Mucosa of stomach (tissue), 1 donor: Measurements from ENCODE around the gene SURF1.
A peak's percentile ranks its signal among the peaks of the same experiment; 100 is the strongest.

Source experiments
- H3K27me3 ChIP-seq: one replicate; pipeline ENCODE4 v1.7.0; 2013; ENCODE audit warnings: mild to moderate bottlenecking, low read length; ENCODE audit not compliant: control insufficient read depth, insufficient read depth
- H3K36me3 ChIP-seq: one replicate; pipeline ENCODE4 v1.7.0; 2013; ENCODE audit warnings: low read length; ENCODE audit not compliant: control insufficient read depth, insufficient read depth
- H3K4me1 ChIP-seq: one replicate; pipeline ENCODE4 v1.7.0; 2013; ENCODE audit warnings: mild to moderate bottlenecking, low read length; ENCODE audit not compliant: control insufficient read depth, insufficient read depth
- H3K4me3 ChIP-seq: one replicate; pipeline ENCODE4 v1.7.0; 2013; ENCODE audit warnings: low read length
- H3K9ac ChIP-seq: one replicate; pipeline ENCODE4 v1.7.0; 2013; ENCODE audit warnings: mild to moderate bottlenecking, low read length, moderate library complexity
- H3K9me3 ChIP-seq: one replicate; pipeline ENCODE4 v1.7.0; 2013; ENCODE audit warnings: mild to moderate bottlenecking, low read length, moderate library complexity; ENCODE audit not compliant: control insufficient read depth
- donor health status: Pancreatic carcinoma.

SURF1 gene, protein sequence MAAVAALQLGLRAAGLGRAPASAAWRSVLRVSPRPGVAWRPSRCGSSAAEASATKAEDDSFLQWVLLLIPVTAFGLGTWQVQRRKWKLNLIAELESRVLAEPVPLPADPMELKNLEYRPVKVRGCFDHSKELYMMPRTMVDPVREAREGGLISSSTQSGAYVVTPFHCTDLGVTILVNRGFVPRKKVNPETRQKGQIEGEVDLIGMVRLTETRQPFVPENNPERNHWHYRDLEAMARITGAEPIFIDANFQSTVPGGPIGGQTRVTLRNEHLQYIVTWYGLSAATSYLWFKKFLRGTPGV

DNA sequence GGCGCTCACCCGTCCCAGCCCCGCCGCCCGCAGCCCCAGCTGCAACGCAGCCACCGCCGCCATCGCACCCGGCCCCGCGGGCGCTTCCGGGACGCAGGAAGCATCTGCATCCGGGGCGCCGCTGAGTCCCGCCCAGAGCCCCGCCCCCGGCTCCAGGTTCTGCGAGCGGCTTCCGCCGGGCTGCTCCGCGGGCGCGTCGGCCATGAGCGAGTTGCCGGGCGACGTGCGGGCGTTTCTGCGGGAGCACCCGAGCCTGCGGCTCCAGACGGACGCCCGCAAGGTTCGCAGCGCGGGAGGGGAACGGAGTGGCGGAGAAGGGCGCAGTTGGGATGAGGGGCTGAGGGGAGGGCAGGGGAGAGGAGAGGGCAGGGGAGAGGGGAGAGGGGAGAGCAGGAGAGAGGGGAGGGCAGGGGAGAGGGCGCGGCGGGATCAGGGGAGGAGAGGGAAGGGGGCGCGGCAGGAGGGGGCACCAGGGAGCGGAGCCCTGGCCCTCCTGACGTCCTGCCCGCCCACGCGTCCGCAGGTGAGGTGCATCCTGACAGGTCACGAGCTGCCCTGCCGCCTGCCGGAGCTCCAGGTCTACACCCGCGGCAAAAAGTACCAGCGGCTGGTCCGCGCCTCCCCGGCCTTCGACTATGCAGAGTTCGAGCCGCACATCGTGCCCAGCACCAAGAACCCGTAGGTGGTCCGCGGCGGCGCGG, at the start of gene SURF1, which contains the start of gene SURF2:
SURF1 (minus strand) TSS at position 97 of the 701 bp plus-strand sequence; CDS start at position 63, 34 bp downstream.
SURF2 (plus strand) TSS at position 160 of the 701 bp plus-strand sequence; CDS start at position 203, 43 bp downstream.
- Histone ChIP-seq H3K4me3 (peak within 1 kb of the TSS; percentile 41), H3K4me1 (peaks cover 42% of the 10 kb centered on the region), H3K36me3 (peaks cover 23% of the 10 kb centered on the region), H3K27me3 (no peaks in the 10 kb centered on the region), H3K9ac (peak within 1 kb of the TSS; percentile 75), H3K9me3 (no peaks in the 10 kb centered on the region)

DNA sequence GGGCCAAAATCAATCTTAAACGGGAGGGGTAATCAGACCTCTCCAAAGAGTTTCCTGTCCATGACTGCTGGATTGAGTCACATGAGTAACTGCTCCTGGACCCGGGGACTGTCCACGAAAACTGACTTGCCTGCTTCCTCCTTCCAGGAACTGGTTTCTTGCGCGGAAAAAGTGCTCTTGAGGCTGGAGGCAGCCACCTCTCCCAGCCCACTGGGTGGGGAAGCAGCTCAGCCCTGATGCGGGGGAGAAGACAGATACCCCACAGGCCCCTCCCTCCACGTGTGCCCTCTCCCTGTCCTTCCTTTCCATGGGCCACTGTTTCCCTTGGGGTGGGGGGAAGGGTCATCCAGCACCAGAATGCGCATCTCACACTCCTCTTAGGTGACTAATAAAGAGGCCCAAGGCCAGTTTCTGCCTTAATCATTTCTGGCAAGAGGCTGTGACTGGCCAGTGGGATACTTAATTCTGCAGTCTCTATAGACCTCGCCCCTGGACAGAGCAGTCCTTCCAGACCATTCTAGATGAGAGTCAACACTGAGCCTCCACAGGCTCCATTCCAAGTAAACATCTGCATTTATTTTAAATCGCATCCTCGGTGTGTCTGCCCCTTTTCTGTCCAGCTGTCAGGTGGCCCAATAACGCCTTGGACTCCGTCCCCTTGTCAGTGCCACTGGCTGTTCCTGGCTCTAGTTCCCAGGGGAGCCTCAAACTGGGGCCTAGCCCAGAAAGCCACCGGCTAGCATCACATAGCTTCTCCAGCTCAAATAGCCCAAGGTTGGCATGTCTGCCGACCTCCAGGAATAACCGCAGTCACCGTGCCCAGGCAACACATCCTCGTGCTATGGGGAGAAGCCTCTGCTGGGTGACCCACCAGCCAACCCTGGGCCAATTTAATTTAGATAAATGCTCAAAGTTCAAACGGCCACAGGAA, 49.5 kb upstream of the SURF1 start:
- Histone ChIP-seq H3K9me3 (no peaks in the 10 kb centered on the region), H3K27me3 (no peaks in the 10 kb centered on the region), H3K9ac (no peak overlapping the region), H3K4me1 (no peaks in the 10 kb centered on the region), H3K4me3 (no peak overlapping the region), H3K36me3 (no peaks in the 10 kb centered on the region)

DNA sequence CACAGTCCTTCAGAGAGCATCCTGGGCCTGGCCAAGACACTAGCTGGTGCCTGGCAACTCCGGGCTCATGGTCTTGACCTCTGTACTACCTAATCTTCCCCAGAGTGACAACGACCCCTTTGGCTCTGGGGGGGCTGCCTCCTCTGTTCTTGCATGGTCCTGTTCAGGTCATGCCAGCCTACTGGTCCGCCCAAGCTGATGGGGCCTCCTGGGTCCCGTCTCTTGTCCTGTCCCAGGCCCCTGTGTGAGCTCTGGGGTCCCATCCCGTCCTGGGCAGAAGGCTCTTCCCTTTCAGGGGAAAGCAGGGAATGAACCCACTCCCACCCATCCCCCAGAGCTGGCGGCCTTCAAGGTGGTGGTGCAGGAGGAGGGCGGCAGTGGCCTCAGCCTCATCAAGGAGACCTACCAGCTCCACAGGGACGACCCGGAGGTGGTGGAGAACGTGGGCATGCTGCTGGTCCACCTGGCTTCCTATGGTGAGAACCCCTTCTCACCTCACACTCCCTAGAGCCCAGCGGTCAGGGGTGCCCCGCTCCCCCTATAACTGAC, 48.2 kb upstream of the SURF1 start:
- Histone ChIP-seq H3K9me3 (no peaks in the 10 kb centered on the region), H3K9ac (no peak overlapping the region), H3K4me3 (no peak overlapping the region), H3K27me3 (no peaks in the 10 kb centered on the region), H3K36me3 (no peaks in the 10 kb centered on the region), H3K4me1 (no peaks in the 10 kb centered on the region)

DNA sequence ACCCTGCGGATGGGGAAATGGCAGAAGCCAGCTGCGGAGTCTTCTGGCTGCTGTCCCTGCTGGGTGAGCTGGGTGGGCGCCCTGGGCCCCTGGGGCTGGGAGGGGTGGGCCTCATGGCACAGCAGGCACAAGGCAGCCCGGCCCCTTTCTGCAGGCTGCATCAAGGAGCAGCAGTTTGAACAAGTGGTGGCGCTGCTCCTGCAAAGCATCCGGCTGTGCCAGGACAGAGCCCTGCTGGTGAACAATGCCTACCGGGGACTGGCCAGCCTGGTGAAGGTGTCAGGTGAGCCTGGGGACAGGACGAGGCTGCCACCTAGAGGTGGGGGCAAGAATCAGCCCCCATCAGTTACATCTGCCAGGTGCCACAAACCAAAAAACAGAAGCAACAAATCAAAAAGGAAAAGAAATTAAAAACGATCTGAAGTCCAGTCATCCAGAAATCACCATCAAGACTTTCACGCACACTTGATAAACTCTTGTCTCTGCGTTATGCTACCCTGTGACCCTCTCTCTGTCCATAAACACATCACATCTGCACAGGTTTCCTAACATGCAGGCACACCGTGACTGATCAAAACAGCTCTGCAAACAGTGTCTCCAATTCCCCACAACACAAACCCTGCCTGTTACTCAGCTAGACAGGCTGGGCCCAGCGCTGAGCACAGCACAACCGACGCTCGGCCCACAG, 47.6 kb upstream of the SURF1 start:
- Histone ChIP-seq H3K9ac (no peak overlapping the region), H3K9me3 (no peaks in the 10 kb centered on the region), H3K36me3 (no peaks in the 10 kb centered on the region), H3K4me3 (no peak overlapping the region), H3K4me1 (no peaks in the 10 kb centered on the region), H3K27me3 (no peaks in the 10 kb centered on the region)

DNA sequence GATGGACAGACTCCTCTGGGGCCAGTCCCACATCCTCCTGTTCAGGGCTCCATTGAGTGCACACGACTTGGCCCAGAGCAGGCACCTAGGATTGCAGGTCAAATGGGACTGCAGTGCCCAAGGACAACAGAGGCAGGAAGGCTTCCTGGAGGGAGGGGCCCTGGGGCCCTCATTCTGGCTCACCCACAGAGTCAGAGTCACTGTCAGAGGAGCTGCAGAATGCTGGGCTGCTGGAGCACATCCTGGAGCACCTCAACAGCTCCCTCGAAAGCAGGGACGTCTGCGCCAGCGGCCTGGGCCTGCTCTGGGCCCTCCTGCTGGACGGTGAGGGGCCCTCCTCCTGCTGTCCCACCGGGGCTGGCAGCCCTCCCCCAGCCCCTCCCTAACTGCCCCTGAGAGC, 46.4 kb upstream of the SURF1 start:
- H3K36me3 ChIP-seq: no peaks in the 10 kb centered on the region
- H3K9me3 ChIP-seq: no peaks in the 10 kb centered on the region
- no peak overlapping the region for H3K9ac ChIP-seq
- H3K27me3 ChIP-seq: no peaks in the 10 kb centered on the region
- no peaks in the 10 kb centered on the region for H3K4me1 ChIP-seq
- H3K4me3 ChIP-seq: no peak overlapping the region

DNA sequence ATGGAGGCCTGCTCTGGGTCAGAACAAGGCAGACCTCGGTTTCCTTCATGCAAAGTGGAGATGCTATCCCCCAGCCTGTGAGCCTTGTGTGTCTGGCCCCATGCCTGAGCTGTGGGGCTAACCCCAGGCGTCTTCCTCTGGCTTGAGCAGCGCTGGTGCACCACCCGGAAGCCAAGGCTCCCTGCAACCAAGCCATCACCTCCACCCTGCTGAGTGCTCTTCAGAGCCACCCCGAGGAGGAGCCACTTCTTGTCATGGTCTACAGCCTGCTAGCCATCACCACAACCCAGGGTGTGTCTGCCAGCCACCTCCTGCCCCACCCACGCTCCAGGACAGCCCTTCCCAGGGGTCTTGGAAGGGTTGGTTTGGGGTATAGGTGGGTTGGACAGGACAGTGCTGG, 45.3 kb upstream of the SURF1 start:
- Histone ChIP-seq H3K27me3 (peaks cover 10% of the 10 kb centered on the region), H3K36me3 (no peaks in the 10 kb centered on the region), H3K9ac (no peak overlapping the region), H3K9me3 (no peaks in the 10 kb centered on the region), H3K4me1 (no peaks in the 10 kb centered on the region), H3K4me3 (no peak overlapping the region)

DNA sequence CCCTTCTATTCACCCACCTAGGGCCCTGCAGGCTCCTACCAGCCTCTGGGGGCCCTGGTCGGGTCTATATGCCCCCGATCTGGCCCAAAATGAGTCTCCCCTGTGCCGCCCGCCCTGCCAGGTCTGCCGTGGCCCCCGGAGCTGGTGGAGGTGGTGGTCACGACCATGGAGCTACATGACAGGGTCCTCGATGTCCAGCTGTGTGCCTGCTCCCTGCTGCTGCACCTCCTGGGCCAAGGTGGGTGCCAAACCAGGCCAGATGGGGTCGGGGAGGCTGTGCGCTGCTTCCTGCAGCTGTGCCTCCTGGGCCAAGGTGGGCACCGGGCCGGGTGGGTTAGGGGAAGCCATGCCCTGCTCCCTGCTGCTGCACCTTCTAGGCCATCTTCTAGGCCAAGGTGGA, 44.0 kb upstream of the SURF1 start:
- H3K9me3 ChIP-seq: no peaks in the 10 kb centered on the region
- H3K36me3 ChIP-seq: no peaks in the 10 kb centered on the region
- no peak overlapping the region for H3K4me3 ChIP-seq
- peaks cover 16% of the 10 kb centered on the region for H3K27me3 ChIP-seq
- no peaks in the 10 kb centered on the region for H3K4me1 ChIP-seq
- no peak overlapping the region for H3K9ac ChIP-seq

DNA sequence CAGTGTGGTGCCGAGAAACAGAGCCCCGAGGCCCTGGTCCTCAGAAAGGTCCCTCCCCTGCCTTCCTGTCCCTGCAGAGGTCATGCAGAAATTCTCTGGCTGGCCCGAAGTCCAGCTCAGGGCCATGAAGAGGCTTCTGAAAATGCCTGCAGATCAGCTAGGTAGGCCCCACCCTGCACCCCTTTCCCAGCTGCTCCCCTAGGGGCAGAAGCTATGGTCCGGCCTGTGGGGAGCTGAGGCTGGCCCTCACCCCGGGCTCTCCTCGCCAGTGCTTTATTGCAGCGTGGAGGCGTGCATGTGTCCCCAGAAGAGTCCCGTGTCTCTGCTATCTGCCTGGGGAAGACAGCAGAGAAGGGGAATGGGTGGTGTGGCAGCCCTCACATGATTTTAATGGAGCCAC, 41.6 kb upstream of the SURF1 start:
- no peaks in the 10 kb centered on the region for H3K4me1 ChIP-seq
- no peak overlapping the region for H3K9ac ChIP-seq
- H3K4me3 ChIP-seq: no peak overlapping the region
- H3K9me3 ChIP-seq: no peaks in the 10 kb centered on the region
- peaks cover 33% of the 10 kb centered on the region for H3K27me3 ChIP-seq
- no peaks in the 10 kb centered on the region for H3K36me3 ChIP-seq

DNA sequence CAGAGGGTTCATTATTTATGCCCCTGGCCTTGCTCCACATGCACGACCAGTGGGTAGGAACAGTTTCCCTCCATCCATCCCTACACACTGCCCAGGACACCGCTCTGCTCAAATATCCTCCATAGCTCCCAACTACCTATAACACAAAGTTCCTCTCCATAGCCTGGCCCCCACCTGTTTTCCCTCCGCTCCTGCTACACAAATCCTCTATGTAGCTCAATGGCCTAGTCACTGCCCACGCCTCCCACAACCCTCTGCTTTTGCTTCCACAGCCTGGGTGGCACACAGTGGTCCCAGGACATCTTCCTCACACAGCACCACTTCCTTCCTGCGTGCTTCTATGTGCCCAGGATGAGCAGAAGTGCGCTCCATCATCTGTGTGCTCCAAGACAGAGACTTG, 41.1 kb upstream of the SURF1 start:
- no peaks in the 10 kb centered on the region for H3K9me3 ChIP-seq
- peaks cover 33% of the 10 kb centered on the region for H3K27me3 ChIP-seq
- no peak overlapping the region for H3K4me3 ChIP-seq
- no peak overlapping the region for H3K9ac ChIP-seq
- H3K36me3 ChIP-seq: no peaks in the 10 kb centered on the region
- no peaks in the 10 kb centered on the region for H3K4me1 ChIP-seq

DNA sequence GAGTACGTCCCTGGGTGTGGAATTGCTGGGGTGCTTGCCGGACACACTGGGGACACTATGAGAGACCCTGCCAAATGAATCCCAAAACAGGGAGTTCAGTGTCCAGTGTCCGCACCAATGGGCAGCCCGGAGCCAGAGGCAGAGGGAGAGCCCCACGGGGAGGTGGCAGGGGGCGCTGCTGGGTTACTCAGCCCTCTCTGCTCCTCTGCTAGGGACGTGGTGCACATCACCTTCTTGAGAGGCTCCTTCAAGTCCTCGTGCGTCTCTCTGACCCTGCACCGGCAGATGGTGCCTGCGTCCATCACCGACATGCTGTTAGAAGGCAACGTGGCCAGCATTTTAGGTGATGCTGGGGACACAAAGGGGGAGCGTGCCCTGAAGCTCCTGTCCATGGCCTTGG, 40.7 kb upstream of the SURF1 start:
- no peaks in the 10 kb centered on the region for H3K4me1 ChIP-seq
- H3K4me3 ChIP-seq: no peak overlapping the region
- H3K9me3 ChIP-seq: no peaks in the 10 kb centered on the region
- H3K9ac ChIP-seq: no peak overlapping the region
- H3K36me3 ChIP-seq: no peaks in the 10 kb centered on the region
- H3K27me3 ChIP-seq: peaks cover 33% of the 10 kb centered on the region

DNA sequence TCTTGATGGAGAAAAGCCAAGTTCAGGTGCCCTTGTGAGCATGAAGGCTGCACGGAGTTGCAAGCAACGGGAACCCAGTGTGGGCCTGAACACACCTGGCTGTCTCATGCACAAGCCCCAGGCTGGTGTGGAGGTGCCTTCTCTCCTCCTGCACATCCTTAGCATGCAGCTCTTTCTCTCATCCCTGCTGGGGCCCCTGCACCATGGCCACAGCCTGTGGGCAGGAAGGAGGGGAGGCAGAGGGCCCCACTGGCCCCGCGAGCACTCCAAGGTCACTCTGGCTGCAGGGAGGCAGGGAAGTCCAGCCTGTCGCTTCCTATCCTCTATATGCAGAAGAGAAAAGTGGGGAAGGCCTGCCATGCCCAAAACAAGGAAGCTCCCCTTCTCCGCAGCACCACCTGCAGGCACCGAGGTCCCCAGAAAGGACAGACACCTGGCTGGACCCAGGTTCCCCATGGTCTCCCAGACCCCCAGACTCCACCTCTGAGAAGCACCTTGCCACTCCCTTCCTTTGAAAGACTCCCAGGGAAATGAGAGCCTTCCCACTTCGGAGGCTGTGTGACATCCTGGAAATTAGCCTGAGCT, 38.5 kb upstream of the SURF1 start:
- no peak overlapping the region for H3K4me3 ChIP-seq
- no peak overlapping the region for H3K9ac ChIP-seq
- H3K4me1 ChIP-seq: no peaks in the 10 kb centered on the region
- no peaks in the 10 kb centered on the region for H3K9me3 ChIP-seq
- H3K36me3 ChIP-seq: no peaks in the 10 kb centered on the region
- peaks cover 38% of the 10 kb centered on the region for H3K27me3 ChIP-seq
